Right hindlimb (tissue), 1 donor: ENCODE data around the gene AQP3.
"Not testable (repeated sequence)": the region's sequence is repeated elsewhere in the genome, so short reads cannot be mapped to it uniquely, and the experiment has no call there.

Experiments
- DNase-seq: peaks from one replicate; pipeline ENCODE4 v3.0.0-alpha.2; 2018

The AQP3 gene

GRCh38 chr9:33439731-33440130 is 7.7 kb downstream of the AQP3 start:
- no peak for DNase-seq

- no peak for DNase-seq
Observed at GRCh38 chr9:33438926-33439680, 8.3 kb downstream of the AQP3 start.

DNA sequence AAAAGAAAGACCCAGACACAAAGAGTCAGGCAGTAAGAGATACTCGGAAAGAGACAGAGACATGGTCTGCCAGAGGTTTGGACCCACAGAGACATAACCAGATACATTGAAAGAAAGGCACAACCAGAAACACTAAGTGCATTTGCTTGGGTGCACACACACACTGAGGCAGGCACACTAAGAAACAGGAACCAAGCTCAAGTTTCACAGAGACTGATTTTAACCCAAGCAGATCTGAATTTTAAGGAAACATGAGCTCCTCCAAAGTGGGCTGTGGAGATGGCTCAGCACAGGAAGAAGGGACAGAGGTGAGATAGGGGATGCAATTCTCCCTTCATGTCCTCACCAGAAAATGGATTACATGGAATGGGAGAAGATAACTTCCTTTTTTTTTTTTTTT is 9.5 kb downstream of the AQP3 start:
- DNase-seq = no peak

DNA sequence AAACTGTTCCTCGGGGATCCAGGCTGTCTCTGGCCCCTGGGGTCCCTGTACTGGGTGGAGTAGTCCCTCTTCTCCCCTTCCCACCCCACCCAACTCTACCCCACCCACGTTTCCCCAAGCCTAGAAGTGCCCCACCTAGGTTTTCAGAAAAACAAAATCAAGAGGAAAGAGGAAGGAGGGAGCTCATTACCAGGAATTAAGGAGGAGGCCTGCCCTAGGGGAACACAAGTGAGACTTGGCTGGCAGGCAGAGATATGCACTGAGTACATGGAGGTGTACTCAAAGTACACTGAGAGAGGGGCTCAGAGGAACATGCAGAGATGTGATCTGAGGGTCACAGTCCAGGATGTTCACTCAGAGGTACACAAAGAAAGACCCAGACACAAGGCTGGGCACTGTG is 10.2 kb downstream of the AQP3 start:
- DNase-seq = no peak

DNA sequence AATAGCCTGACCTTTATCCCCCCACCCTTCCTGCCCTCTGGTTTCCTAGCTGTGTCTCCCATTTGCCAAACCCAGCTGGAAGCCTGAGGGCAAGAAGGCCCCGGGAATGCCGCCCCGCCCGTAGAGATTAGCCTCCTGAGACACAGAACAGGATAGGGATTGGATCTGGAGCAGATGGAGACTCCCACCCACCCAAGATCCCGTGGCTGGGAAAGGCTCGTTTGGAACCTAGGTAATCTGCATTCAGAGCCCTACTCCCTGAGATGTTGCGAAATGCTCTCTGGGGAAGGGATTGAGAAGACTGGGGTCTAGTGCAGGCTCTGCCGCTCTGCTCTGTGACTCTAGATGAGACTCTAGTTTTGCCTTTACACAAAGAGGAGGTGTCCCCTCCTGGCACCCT is 10.9 kb downstream of the AQP3 start:
- peak; percentile 17 for DNase-seq

DNA sequence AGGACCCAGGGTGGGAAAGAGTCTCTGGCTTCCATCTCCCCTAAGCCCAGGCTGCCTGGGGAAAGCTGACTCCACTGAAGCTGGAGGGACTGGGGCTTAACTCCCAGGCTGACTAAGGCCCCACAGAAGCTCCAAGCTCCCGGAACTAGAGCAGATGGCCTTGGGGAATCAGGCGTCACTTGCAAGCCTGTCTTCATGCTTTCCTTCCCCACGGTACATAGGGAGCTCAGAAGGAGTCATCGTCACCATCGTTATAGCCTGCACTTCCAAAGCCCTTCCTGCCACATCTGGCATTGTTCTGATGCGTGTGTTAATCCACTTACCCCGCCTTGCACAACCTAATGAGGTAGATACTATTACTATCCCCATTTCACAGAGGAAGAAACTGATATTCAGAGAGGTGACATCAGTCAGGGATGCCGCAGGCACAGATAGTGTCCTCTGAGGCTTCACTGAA is 11.5 kb downstream of the AQP3 start:
- no peak for DNase-seq

- no peak for DNase-seq
Observed at GRCh38 chr9:33434317-33435105, 12.9 kb downstream of the AQP3 start.

- no peak for DNase-seq
Observed at GRCh38 chr9:33433871-33434270, 13.5 kb downstream of the AQP3 start.

DNA sequence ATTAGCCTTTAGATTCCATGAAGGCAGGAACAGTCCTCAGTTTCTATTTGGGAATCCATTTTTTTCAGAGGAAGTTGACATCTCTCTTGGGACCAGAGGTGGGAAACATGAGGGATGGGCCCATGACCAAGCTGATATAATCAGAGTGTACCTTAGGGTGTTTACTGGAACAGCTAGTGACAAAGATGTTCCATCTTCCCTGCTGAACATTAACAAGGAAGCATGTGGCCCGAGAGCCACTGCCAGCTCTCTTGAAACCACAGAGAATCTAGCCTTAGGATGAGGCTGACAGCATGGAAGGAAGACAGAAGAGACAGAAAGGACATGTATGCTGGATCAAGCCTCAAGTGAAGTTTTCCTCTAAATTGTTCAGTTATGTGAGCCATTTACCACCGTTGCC is 16.0 kb downstream of the AQP3 start:
- no peak for DNase-seq

GRCh38 chr9:33430942-33431341 is 16.5 kb downstream of the AQP3 start:
- DNase-seq = no peak

- DNase-seq = no peak
Observed at GRCh38 chr9:33429256-33429985, 18.0 kb downstream of the AQP3 start.

- no peak for DNase-seq
Observed at GRCh38 chr9:33426843-33427293, 20.5 kb downstream of the AQP3 start.

GRCh38 chr9:33425128-33425533 is 22.3 kb downstream of the AQP3 start:
- DNase-seq = no peak

- not testable (repeated sequence) for DNase-seq
Observed at GRCh38 chr9:33424492-33424891, 22.9 kb downstream of the AQP3 start.

DNA sequence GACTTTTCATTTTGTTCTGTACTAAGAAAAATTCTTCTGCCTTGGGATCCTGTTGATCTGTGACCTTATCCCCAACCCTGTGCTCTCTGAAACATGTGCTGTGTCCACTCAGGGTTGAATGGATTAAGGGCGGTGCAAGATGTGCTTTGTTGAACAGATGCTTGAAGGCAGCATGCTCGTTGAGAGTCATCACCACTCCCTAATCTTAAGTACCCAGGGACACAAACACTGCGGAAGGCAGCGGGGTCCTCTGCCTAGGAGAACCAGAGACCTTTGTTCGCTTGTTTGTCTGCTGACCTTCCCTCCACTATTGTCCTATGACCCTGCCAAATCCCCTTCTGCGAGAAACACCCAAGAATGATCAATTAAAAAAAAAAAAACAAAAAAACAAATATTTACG is 23.4 kb downstream of the AQP3 start:
- not testable (repeated sequence) for DNase-seq

DNA sequence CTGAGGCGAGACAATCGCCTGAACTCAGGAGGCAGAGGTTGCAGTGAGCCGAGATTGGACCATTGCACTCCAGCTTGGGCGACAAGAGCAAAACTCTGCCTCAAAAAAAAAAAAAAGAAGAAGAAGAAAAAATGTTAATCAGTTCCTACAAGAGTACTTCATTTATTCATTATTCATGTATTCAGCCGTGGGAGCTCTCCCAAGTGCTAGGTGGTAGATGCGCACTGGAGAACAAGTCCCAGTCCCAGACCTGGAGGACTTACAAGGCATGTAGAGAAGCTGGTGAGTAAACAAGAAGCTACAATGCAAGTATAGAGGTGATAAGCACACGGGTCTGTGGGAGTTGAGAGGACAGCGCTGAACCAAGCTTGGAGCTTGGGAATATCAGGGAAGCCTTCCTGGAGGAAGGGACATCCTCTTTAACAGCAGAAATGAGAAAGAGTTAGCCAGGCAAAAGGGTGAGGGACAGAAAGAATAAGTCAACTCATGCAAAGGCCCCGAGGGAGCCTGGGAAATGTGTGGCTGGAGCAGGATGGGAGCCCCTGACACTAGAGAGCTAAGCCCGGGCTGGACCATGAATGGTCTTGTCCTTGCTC is 27.6 kb downstream of the AQP3 start:
- no peak for DNase-seq

GRCh38 chr9:33418090-33418489 is 29.3 kb downstream of the AQP3 start:
- DNase-seq = no peak

- DNase-seq = no peak
Observed at GRCh38 chr9:33416996-33417395, 30.4 kb downstream of the AQP3 start.

- DNase-seq = peak; percentile 46
Observed at GRCh38 chr9:33415501-33416038, 31.8 kb downstream of the AQP3 start.

DNA sequence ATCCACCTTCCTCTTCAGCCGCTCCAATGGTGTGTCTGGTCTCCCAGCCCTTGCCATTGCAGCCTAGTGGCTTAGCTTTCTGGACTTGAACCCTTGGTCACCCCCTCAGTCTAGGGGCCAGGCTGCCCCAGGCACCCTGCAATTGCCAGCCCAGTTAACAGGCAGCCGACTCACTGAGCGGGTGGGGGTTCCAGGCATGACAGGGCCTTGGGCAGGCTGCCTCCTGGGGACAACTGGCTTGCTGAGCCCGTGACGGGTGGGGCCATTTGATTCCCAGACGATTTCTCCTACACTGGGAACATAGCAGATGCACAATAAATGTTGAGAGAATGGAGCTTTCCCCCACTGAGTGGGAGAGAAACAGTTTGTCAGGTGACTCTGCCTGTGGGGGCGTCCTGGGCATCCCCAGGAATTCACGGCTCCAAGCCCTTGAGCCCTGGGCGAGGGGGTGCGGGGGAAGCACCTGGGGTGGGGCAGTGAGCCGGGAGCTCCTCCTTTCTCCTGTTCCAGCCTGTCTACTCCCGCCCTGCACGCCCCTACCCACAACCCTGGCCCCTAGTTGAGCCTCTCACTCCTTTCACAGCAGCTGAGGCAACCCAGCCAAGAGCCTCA is 32.4 kb downstream of the AQP3 start:
- DNase-seq = no peak

DNA sequence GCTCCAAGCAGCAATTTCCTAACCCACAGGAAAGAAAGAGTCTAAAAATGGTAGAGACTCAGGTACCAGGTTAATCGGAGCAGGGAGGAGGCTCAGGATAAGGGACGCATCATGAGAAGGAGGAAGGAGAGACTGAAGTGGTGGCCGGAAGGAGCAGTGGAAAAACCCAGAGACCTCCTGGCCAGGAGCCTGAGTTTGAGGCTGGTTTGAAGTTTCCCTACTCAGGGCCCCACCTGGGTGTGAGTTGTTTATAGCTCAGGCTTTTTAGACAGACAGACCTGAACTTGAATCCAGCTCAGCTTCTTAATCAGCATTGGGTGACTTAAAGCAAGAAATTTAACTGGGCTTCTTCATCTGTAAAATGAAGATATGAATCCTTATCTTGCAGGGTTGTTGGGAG is 33.1 kb downstream of the AQP3 start:
- DNase-seq = no peak

DNA sequence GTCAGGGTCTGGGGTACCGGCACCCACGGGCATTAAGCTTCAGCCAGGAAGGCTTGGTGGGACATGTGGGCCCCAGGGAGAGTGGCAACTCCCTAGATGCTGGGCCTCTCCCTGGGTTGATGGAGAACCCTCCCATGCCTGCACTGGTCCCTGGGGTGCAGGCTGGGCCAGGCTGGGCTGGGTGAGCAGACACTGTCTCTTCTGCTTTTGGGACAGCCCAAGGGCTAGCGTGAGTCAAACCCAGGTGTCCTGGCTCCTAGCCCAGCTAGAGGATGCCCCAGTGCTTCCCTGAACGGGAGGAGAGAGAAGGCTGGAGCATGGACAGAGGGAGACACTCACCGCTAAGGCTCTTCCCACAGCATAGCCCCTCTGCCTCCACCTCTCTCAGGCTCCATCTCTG is 39.3 kb downstream of the AQP3 start:
- DNase-seq = no peak
